Measurements from ENCODE around the gene TNIK. TPM values are rescaled to one million over a fixed set of nuclear protein-coding genes. Genes with fewer than 3 reads are reported as not detected.
"Not testable (repeated sequence)": the region's sequence is repeated elsewhere in the genome, so short reads cannot be mapped to it uniquely, and the experiment has no call there.

TNIK gene
- total RNA-seq, 4 donors from 2014 or later, result 1.5 to 20.3 (median 7.7) TPM

DNA sequence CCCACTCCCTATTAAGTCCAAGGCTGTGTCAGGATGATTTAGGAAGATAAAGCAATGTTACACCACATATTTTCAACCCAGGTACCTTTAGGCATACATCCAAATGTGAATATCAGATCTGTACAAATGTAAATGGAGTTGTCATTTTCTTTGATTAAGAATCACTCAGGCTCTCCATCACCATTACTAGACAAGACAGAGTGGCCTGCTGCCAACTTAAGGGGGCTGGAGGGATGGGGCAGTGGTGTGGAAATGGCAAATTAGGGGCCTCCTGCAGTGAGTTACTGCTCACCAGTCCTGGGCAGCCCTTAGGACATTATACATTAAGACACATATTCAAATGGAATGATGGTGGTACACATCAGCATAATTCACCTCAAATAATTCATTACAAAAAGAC, 211.0 kb downstream of the TNIK start:
- H3K4me3 ChIP-seq, result no peak overlapping the region
- no peaks in the 10 kb centered on the region for H3K36me3 ChIP-seq
- no peak for DNase-seq
- no peaks in the 10 kb centered on the region for H3K9me3 ChIP-seq
- no peaks in the 10 kb centered on the region for H3K27me3 ChIP-seq
- intact Hi-C loops (cut with DNase I; ENCODE audit: low total_unique reads), result no loop called here
- H3K4me1 ChIP-seq, result no peaks in the 10 kb centered on the region
- no peak overlapping the region for H3K27ac ChIP-seq
- TF ChIP-seq POLR2A (IDR thresholded peaks at IDR 0.05), result no peak
- TF ChIP-seq, protein P1, sequence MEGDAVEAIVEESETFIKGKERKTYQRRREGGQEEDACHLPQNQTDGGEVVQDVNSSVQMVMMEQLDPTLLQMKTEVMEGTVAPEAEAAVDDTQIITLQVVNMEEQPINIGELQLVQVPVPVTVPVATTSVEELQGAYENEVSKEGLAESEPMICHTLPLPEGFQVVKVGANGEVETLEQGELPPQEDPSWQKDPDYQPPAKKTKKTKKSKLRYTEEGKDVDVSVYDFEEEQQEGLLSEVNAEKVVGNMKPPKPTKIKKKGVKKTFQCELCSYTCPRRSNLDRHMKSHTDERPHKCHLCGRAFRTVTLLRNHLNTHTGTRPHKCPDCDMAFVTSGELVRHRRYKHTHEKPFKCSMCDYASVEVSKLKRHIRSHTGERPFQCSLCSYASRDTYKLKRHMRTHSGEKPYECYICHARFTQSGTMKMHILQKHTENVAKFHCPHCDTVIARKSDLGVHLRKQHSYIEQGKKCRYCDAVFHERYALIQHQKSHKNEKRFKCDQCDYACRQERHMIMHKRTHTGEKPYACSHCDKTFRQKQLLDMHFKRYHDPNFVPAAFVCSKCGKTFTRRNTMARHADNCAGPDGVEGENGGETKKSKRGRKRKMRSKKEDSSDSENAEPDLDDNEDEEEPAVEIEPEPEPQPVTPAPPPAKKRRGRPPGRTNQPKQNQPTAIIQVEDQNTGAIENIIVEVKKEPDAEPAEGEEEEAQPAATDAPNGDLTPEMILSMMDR (IDR thresholded peaks at IDR 0.05), result no peak

DNA sequence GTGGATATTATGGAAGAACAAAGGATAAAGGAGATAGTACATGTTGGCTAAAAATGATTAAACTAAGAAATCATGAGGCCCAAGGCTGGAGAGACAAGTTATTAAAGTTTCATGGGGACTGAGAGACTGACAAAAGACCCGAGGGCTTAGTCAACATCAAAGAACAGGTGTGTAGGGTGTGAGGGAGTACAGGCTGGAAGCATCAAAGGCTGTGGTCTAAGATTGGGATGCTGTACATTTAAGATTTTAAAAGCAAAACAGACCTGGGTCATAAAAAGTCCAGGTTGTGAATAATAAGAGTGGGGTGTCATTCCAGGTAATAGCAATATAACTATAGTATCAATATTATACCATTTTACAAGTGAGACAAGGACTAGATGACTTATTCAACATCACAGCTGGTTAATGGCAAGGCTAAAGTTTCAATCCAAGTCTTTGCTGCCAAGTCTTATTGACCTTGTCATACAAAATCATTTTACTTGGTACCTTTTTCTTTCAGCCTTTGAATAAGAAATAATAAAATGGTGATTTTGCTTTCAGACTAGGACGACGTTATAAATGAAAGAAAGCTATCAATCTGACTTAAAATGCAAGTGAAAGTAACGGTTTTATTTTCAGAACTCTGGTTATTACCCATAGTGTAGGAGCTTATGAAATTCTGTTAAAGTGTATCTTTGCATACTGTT, 211.6 kb downstream of the TNIK start:
- no peaks in the 10 kb centered on the region for H3K27me3 ChIP-seq
- no peak overlapping the region for H3K4me3 ChIP-seq
- H3K4me1 ChIP-seq, result no peaks in the 10 kb centered on the region
- TF ChIP-seq, protein P1 (IDR thresholded peaks at IDR 0.05), result no peak
- TF ChIP-seq POLR2A (IDR thresholded peaks at IDR 0.05), result no peak
- no peak overlapping the region for H3K27ac ChIP-seq
- intact Hi-C loops (cut with DNase I; ENCODE audit: low total_unique reads), result no loop called here
- no peak for DNase-seq
- no peaks in the 10 kb centered on the region for H3K9me3 ChIP-seq
- H3K36me3 ChIP-seq, result no peaks in the 10 kb centered on the region

DNA sequence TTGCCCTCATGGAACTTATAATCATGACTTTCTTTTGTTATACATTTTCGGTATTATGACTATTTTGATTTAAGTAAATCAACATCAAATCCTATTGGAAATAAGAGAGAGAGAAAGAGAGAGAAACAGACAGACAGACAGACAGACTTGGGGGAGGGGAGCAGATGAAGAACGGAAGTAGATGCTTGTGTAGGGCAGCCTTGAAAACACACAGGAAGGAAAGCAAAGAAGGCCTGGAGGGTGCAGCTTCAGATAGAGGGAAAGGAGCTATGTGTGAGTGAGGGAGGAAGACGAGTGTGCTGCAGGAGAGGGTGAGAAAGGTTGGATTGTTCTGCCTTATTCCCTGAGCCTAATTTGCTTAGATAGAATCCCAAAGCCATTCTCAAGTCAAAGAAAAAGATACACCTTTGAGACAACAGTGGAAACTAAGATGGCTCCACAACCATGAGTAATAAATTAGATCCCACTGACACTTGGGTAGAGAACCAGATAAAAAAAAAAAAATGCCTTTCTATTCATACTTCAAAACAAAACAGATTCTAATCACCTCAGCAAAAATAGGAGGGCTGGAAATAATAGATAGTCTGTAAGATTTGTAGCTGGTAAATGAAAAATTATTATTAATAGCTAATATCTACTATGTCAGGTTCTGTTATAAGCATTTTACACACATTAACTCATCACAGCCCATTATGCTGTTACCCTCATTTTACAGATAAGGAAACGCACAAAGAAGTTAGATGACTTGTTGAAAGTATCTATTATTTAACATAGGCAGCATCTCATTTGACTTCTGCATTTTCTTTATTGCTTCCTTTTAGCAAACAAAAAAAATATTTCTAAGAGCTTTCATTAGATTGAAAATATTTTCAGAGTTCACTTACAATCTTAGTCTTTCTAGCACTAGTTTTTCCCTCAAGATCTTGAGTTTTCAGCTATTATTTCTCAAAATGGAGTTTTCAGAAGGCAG, 214.1 kb downstream of the TNIK start:
- Histone ChIP-seq H3K27me3 (no peaks in the 10 kb centered on the region), H3K36me3 (no peaks in the 10 kb centered on the region), H3K9me3 (no peaks in the 10 kb centered on the region), H3K4me1 (no peaks in the 10 kb centered on the region), H3K27ac (no peak overlapping the region), H3K4me3 (no peak overlapping the region)
- DNase-seq, result no peak
- TF ChIP-seq, protein P1 (IDR thresholded peaks at IDR 0.05), result no peak
- no peak for TF ChIP-seq POLR2A (IDR thresholded peaks at IDR 0.05)
- intact Hi-C loops (cut with DNase I; ENCODE audit: low total_unique reads), result no loop called here

- no peaks in the 10 kb centered on the region for H3K4me1 ChIP-seq
- no peaks in the 10 kb centered on the region for H3K27me3 ChIP-seq
- TF ChIP-seq POLR2A (IDR thresholded peaks at IDR 0.05), result no peak
- TF ChIP-seq, protein P1 (IDR thresholded peaks at IDR 0.05), result no peak
- no peak overlapping the region for H3K27ac ChIP-seq
- DNase-seq, result no peak
- no peak overlapping the region for H3K4me3 ChIP-seq
- intact Hi-C loops (cut with DNase I; ENCODE audit: low total_unique reads), result no loop called here
- no peaks in the 10 kb centered on the region for H3K9me3 ChIP-seq
- H3K36me3 ChIP-seq, result no peaks in the 10 kb centered on the region
Observed at GRCh38 chr3:171242951-171243350, 217.3 kb downstream of the TNIK start.

GRCh38 chr3:171242170-171242569, 218.0 kb downstream of the TNIK start:
- no peaks in the 10 kb centered on the region for H3K27me3 ChIP-seq
- no peak for DNase-seq
- no peak overlapping the region for H3K4me3 ChIP-seq
- H3K27ac ChIP-seq, result no peak overlapping the region
- no peaks in the 10 kb centered on the region for H3K9me3 ChIP-seq
- H3K4me1 ChIP-seq, result no peaks in the 10 kb centered on the region
- intact Hi-C loops (cut with DNase I; ENCODE audit: low total_unique reads), result no loop called here
- no peaks in the 10 kb centered on the region for H3K36me3 ChIP-seq
- TF ChIP-seq POLR2A (IDR thresholded peaks at IDR 0.05), result no peak
- TF ChIP-seq, protein P1 (IDR thresholded peaks at IDR 0.05), result no peak

DNA sequence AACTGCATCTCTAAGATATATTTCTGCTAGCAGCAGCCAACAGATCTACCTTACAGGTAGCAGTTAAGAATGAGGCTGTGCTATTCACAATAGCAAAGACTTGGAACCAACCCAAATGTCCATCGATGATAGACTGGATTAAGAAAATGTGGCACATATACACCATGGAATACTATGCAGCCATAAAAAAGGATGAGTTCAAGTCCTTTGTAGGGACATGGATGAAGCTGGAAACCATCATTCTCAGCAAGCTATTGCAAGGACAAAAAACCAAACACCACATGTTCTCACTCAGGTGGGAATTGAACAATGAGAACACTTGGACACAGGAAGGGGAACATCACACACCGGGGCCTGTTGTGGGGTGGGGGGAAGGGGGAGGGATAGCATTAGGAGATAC, 218.6 kb downstream of the TNIK start:
- DNase-seq; H3K4me3 ChIP-seq; H3K9me3 ChIP-seq; H3K4me1 ChIP-seq; H3K27ac ChIP-seq; H3K27me3 ChIP-seq; H3K36me3 ChIP-seq; intact Hi-C loops (cut with DNase I; ENCODE audit: low total_unique reads): not testable (repeated sequence)

Data from uterus (tissue), 4 donors.